Body of pancreas (tissue), 4 donors: ENCODE data around the gene CLVS2.

ENCODE experiments used
- POLR2A ChIP-seq, 3 donors: fragments of 450-650 bp; IDR thresholded peaks; one replicate each; pipeline ENCODE4 v1.6.1; 2016; ENCODE audit warnings: antibody characterized with exemption in 3 of 3, mild to moderate bottlenecking in 2 of 3
- TF ChIP-seq, protein P1 (sequence below), 7 experiments: fragments of 450-650 bp in 4 of 7; fragments of 200-600 bp in 3 of 7; sonication (generic) in 3 of 7; IDR thresholded peaks; one replicate each; pipeline ENCODE4 v1.5.1; 2016 to 2019; ENCODE audit warnings: antibody characterized with exemption in 7 of 7

DNA sequence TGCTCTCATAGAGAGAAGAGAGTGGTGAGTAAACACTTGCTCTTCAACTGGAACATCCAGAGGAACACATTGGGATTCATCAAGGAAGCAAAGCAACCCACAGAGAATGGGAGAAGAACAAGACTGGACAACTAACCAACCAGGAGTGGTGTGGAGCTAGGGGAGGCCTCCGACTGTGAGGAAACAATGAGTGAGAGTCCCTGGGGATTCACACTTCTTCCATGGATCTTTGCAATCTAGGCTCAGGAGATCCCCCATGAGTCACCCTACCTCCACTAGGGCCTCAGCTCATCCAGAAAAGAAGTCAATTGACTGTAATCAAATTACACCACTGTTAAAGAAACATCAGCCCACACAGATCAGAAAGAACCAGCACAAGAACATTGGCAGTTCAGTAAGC lies 42.3 kb upstream of the CLVS2 start:
- TF ChIP-seq, protein P1, sequence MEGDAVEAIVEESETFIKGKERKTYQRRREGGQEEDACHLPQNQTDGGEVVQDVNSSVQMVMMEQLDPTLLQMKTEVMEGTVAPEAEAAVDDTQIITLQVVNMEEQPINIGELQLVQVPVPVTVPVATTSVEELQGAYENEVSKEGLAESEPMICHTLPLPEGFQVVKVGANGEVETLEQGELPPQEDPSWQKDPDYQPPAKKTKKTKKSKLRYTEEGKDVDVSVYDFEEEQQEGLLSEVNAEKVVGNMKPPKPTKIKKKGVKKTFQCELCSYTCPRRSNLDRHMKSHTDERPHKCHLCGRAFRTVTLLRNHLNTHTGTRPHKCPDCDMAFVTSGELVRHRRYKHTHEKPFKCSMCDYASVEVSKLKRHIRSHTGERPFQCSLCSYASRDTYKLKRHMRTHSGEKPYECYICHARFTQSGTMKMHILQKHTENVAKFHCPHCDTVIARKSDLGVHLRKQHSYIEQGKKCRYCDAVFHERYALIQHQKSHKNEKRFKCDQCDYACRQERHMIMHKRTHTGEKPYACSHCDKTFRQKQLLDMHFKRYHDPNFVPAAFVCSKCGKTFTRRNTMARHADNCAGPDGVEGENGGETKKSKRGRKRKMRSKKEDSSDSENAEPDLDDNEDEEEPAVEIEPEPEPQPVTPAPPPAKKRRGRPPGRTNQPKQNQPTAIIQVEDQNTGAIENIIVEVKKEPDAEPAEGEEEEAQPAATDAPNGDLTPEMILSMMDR (IDR thresholded peaks at IDR 0.05) = no peak
- TF ChIP-seq POLR2A (IDR thresholded peaks at IDR 0.05) = no peak
